ENCODE results near the gene NBEAL2.
"Not testable (repeated sequence)": the region's sequence is repeated elsewhere in the genome, so short reads cannot be mapped to it uniquely, and the experiment has no call there.

Gene NBEAL2

GRCh38 chr3:47022641-47023071, 43.2 kb downstream of the NBEAL2 start:
- Histone ChIP-seq H3K4me1 (ENCODE audit: control insufficient read depth, insufficient read depth, low read length) (peaks cover 3% of the 10 kb centered on the region), H3K4me3 (ENCODE audit: insufficient read depth, low read depth, low read length) (no peak overlapping the region), H3K27me3 (ENCODE audit: control insufficient read depth, insufficient read depth, low read length, poor library complexity, severe bottlenecking) (no peaks in the 10 kb centered on the region), H3K27ac (ENCODE audit: insufficient read depth, low read depth, low read length, poor library complexity, severe bottlenecking) (no peak overlapping the region), H3K36me3 (ENCODE audit: control insufficient read depth, insufficient read depth, low read length) (no peaks in the 10 kb centered on the region), H3K9me3 (ENCODE audit: control insufficient read depth, low read length) (no peaks in the 10 kb centered on the region)
- 97 to 98% methylated on average over 1 of the region's 1 CpG for WGBS, 2 experiments

- no peaks in the 10 kb centered on the region for H3K36me3 ChIP-seq (ENCODE audit: control insufficient read depth, insufficient read depth, low read length)
- no peak overlapping the region for H3K27ac ChIP-seq (ENCODE audit: insufficient read depth, low read depth, low read length, poor library complexity, severe bottlenecking)
- H3K4me1 ChIP-seq (ENCODE audit: control insufficient read depth, insufficient read depth, low read length) = peaks cover 3% of the 10 kb centered on the region
- H3K9me3 ChIP-seq (ENCODE audit: control insufficient read depth, low read length) = no peaks in the 10 kb centered on the region
- H3K4me3 ChIP-seq (ENCODE audit: insufficient read depth, low read depth, low read length) = no peak overlapping the region
- no peaks in the 10 kb centered on the region for H3K27me3 ChIP-seq (ENCODE audit: control insufficient read depth, insufficient read depth, low read length, poor library complexity, severe bottlenecking)
Measured at GRCh38 chr3:47024932-47025331, 45.5 kb downstream of the NBEAL2 start.

- H3K27ac ChIP-seq (ENCODE audit: insufficient read depth, low read depth, low read length, poor library complexity, severe bottlenecking); H3K4me3 ChIP-seq (ENCODE audit: insufficient read depth, low read depth, low read length); H3K4me1 ChIP-seq (ENCODE audit: control insufficient read depth, insufficient read depth, low read length); H3K36me3 ChIP-seq (ENCODE audit: control insufficient read depth, insufficient read depth, low read length); H3K27me3 ChIP-seq (ENCODE audit: control insufficient read depth, insufficient read depth, low read length, poor library complexity, severe bottlenecking); H3K9me3 ChIP-seq (ENCODE audit: control insufficient read depth, low read length): not testable (repeated sequence)
- WGBS, 2 experiments = 100% methylated on average over 1 of the region's 1 CpG; no CpG with 5 or more reads in 1 of the 2 experiments
Measured at GRCh38 chr3:47026432-47026831, 47.0 kb downstream of the NBEAL2 start.

GRCh38 chr3:47028146-47028545, 48.7 kb downstream of the NBEAL2 start:
- Histone ChIP-seq H3K4me3 (ENCODE audit: insufficient read depth, low read depth, low read length) (no peak overlapping the region), H3K27me3 (ENCODE audit: control insufficient read depth, insufficient read depth, low read length, poor library complexity, severe bottlenecking) (no peaks in the 10 kb centered on the region), H3K27ac (ENCODE audit: insufficient read depth, low read depth, low read length, poor library complexity, severe bottlenecking) (no peak overlapping the region), H3K9me3 (ENCODE audit: control insufficient read depth, low read length) (no peaks in the 10 kb centered on the region), H3K4me1 (ENCODE audit: control insufficient read depth, insufficient read depth, low read length) (peaks cover 3% of the 10 kb centered on the region), H3K36me3 (ENCODE audit: control insufficient read depth, insufficient read depth, low read length) (no peaks in the 10 kb centered on the region)
- 95 to 96% methylated on average over 3 of the region's 3 CpGs for WGBS, 2 experiments

- H3K4me3 ChIP-seq (ENCODE audit: insufficient read depth, low read depth, low read length) = no peak overlapping the region
- H3K27me3 ChIP-seq (ENCODE audit: control insufficient read depth, insufficient read depth, low read length, poor library complexity, severe bottlenecking) = no peaks in the 10 kb centered on the region
- H3K4me1 ChIP-seq (ENCODE audit: control insufficient read depth, insufficient read depth, low read length) = peaks cover 3% of the 10 kb centered on the region
- WGBS, 2 experiments = 96% methylated on average over 1 of the region's 1 CpG
- H3K27ac ChIP-seq (ENCODE audit: insufficient read depth, low read depth, low read length, poor library complexity, severe bottlenecking) = no peak overlapping the region
- H3K36me3 ChIP-seq (ENCODE audit: control insufficient read depth, insufficient read depth, low read length) = no peaks in the 10 kb centered on the region
- no peaks in the 10 kb centered on the region for H3K9me3 ChIP-seq (ENCODE audit: control insufficient read depth, low read length)
Measured at GRCh38 chr3:47028667-47029066, 49.2 kb downstream of the NBEAL2 start.

- not testable (repeated sequence) for H3K9me3 ChIP-seq (ENCODE audit: control insufficient read depth, low read length); H3K27me3 ChIP-seq (ENCODE audit: control insufficient read depth, insufficient read depth, low read length, poor library complexity, severe bottlenecking); H3K4me1 ChIP-seq (ENCODE audit: control insufficient read depth, insufficient read depth, low read length); H3K4me3 ChIP-seq (ENCODE audit: insufficient read depth, low read depth, low read length); H3K27ac ChIP-seq (ENCODE audit: insufficient read depth, low read depth, low read length, poor library complexity, severe bottlenecking); H3K36me3 ChIP-seq (ENCODE audit: control insufficient read depth, insufficient read depth, low read length)
- 100% methylated on average over 1 to 2 of the region's 4 CpGs for WGBS, 2 experiments
Measured at GRCh38 chr3:47031041-47031440, 51.6 kb downstream of the NBEAL2 start.

- 94 to 97% methylated on average over 2 of the region's 2 CpGs for WGBS, 2 experiments
Measured at GRCh38 chr3:47034868-47035489, 55.5 kb downstream of the NBEAL2 start.

GRCh38 chr3:47035645-47036044, 56.2 kb downstream of the NBEAL2 start:
- no peaks in the 10 kb centered on the region for H3K4me1 ChIP-seq (ENCODE audit: control insufficient read depth, insufficient read depth, low read length)
- H3K36me3 ChIP-seq (ENCODE audit: control insufficient read depth, insufficient read depth, low read length) = peaks cover 14% of the 10 kb centered on the region
- no peaks in the 10 kb centered on the region for H3K9me3 ChIP-seq (ENCODE audit: control insufficient read depth, low read length)
- 86 to 99% methylated on average over 1 to 2 of the region's 2 CpGs for WGBS, 2 experiments
- no peak overlapping the region for H3K27ac ChIP-seq (ENCODE audit: insufficient read depth, low read depth, low read length, poor library complexity, severe bottlenecking)
- H3K27me3 ChIP-seq (ENCODE audit: control insufficient read depth, insufficient read depth, low read length, poor library complexity, severe bottlenecking) = no peaks in the 10 kb centered on the region
- no peak overlapping the region for H3K4me3 ChIP-seq (ENCODE audit: insufficient read depth, low read depth, low read length)

More at GRCh38 chr3:47034868-47035489, 55.5 kb downstream of the NBEAL2 start:
- Histone ChIP-seq H3K27me3 (ENCODE audit: control insufficient read depth, insufficient read depth, low read length, poor library complexity, severe bottlenecking) (no peaks in the 10 kb centered on the region), H3K27ac (ENCODE audit: insufficient read depth, low read depth, low read length, poor library complexity, severe bottlenecking) (no peak overlapping the region), H3K36me3 (ENCODE audit: control insufficient read depth, insufficient read depth, low read length) (peaks cover 12% of the 10 kb centered on the region), H3K4me1 (ENCODE audit: control insufficient read depth, insufficient read depth, low read length) (no peaks in the 10 kb centered on the region), H3K4me3 (ENCODE audit: insufficient read depth, low read depth, low read length) (no peak overlapping the region), H3K9me3 (ENCODE audit: control insufficient read depth, low read length) (no peaks in the 10 kb centered on the region)

- 90 to 92% methylated on average over 3 of the region's 3 CpGs for WGBS, 2 experiments
- no peaks in the 10 kb centered on the region for H3K9me3 ChIP-seq (ENCODE audit: control insufficient read depth, low read length)
- H3K27ac ChIP-seq (ENCODE audit: insufficient read depth, low read depth, low read length, poor library complexity, severe bottlenecking) = no peak overlapping the region
- H3K27me3 ChIP-seq (ENCODE audit: control insufficient read depth, insufficient read depth, low read length, poor library complexity, severe bottlenecking) = no peaks in the 10 kb centered on the region
- H3K4me1 ChIP-seq (ENCODE audit: control insufficient read depth, insufficient read depth, low read length) = no peaks in the 10 kb centered on the region
- peaks cover 18% of the 10 kb centered on the region for H3K36me3 ChIP-seq (ENCODE audit: control insufficient read depth, insufficient read depth, low read length)
- no peak overlapping the region for H3K4me3 ChIP-seq (ENCODE audit: insufficient read depth, low read depth, low read length)
Measured at GRCh38 chr3:47036145-47036544, 56.7 kb downstream of the NBEAL2 start.

- not testable (repeated sequence) for H3K27me3 ChIP-seq (ENCODE audit: control insufficient read depth, insufficient read depth, low read length, poor library complexity, severe bottlenecking); H3K4me3 ChIP-seq (ENCODE audit: insufficient read depth, low read depth, low read length); H3K27ac ChIP-seq (ENCODE audit: insufficient read depth, low read depth, low read length, poor library complexity, severe bottlenecking); H3K4me1 ChIP-seq (ENCODE audit: control insufficient read depth, insufficient read depth, low read length); H3K9me3 ChIP-seq (ENCODE audit: control insufficient read depth, low read length)
- WGBS, 2 experiments = 66 to 70% methylated on average over 2 of the region's 6 CpGs
- peaks cover 28% of the 10 kb centered on the region for H3K36me3 ChIP-seq (ENCODE audit: control insufficient read depth, insufficient read depth, low read length)
Measured at GRCh38 chr3:47037302-47037701, 57.8 kb downstream of the NBEAL2 start.

- WGBS, 2 experiments = 89 to 95% methylated on average over 3 of the region's 3 CpGs
Measured at GRCh38 chr3:47041114-47041513, 61.6 kb downstream of the NBEAL2 start.

More at GRCh38 chr3:47041114-47041513, 61.6 kb downstream of the NBEAL2 start:
- no peaks in the 10 kb centered on the region for H3K4me1 ChIP-seq (ENCODE audit: control insufficient read depth, insufficient read depth, low read length)
- no peak overlapping the region for H3K27ac ChIP-seq (ENCODE audit: insufficient read depth, low read depth, low read length, poor library complexity, severe bottlenecking)
- H3K36me3 ChIP-seq (ENCODE audit: control insufficient read depth, insufficient read depth, low read length) = peaks cover 29% of the 10 kb centered on the region
- no peak overlapping the region for H3K4me3 ChIP-seq (ENCODE audit: insufficient read depth, low read depth, low read length)
- H3K9me3 ChIP-seq (ENCODE audit: control insufficient read depth, low read length) = no peaks in the 10 kb centered on the region
- no peaks in the 10 kb centered on the region for H3K27me3 ChIP-seq (ENCODE audit: control insufficient read depth, insufficient read depth, low read length, poor library complexity, severe bottlenecking)

Measured in ectodermal cell (in vitro differentiated cells).